Left lung (tissue), 10 donors: ENCODE measurements around the gene CHAF1A. TPM values are rescaled to one million over a fixed set of nuclear protein-coding genes. Genes with fewer than 3 reads are reported as not detected.

ENCODE experiments used
- ATAC-seq: fragments of 200-7000 bp; cut with Tn5 transposase; one replicate; pipeline ENCODE4 v1.9.1; 2020; ENCODE audit warnings: moderate library complexity
- DNase-seq, 4 donors: peaks; one replicate each; pipeline ENCODE4 v3.0.0-alpha.2; 2013 to 2020
- H3K27ac ChIP-seq, 2 donors: fragments of 200-600 bp; sonication (generic) in 1 of 2; one replicate each; pipeline versions ENCODE4 v1.5.0 to v1.8.0; 2020 to 2021
- H3K27me3 ChIP-seq, 2 donors: fragments of 200-600 bp; sonication (generic) in 1 of 2; one replicate each; pipeline versions ENCODE4 v1.5.0 to v1.8.0; 2020 to 2021
- H3K36me3 ChIP-seq, 2 donors: fragments of 200-600 bp; sonication (generic) in 1 of 2; one replicate each; pipeline versions ENCODE4 v1.5.0 to v1.8.0; 2020 to 2021
- H3K4me1 ChIP-seq, 2 donors: fragments of 200-600 bp; one replicate each; pipeline ENCODE4 v1.8.0; 2021
- H3K4me3 ChIP-seq, 2 donors: fragments of 200-600 bp; sonication (generic) in 1 of 2; one replicate each; pipeline versions ENCODE4 v1.5.0 to v1.8.0; 2020 to 2021; ENCODE audit warnings: mild to moderate bottlenecking in 1 of 2
- H3K9me3 ChIP-seq, 2 donors: fragments of 200-600 bp; sonication (generic) in 1 of 2; one replicate each; pipeline versions ENCODE4 v1.5.0 to v1.8.0; 2020 to 2021
- intact Hi-C, 2 donors: fragments of 100-400 bp; cut with DNase I; formaldehyde crosslinking; loops; one replicate each; pipeline versions ENCODE4 v1.11.2 to v1.14.2; 2022
- polyA plus RNA-seq, 6 donors: library from polyadenylated mRNA; unstranded; fragments of 120-200 nt; gene quantifications; one replicate each; pipeline ENCODE4 v1.2.1, GENCODE V29; 2013; ENCODE audit not compliant: insufficient read length in 6 of 6
- total RNA-seq, 2 donors: library from RNA; stranded (reverse); fragmentation: NEBNext Ultra II Directional; extraction: Animal tissue kit (Norgen Biotek cat#: 25700); gene quantifications; one replicate each; pipeline ENCODE4 v1.2.1, GENCODE V29; 2021
- TF ChIP-seq, protein P1 (sequence below), 2 donors: fragments of 200-600 bp; sonication (generic) in 1 of 2; IDR thresholded peaks; one replicate each; pipeline versions ENCODE4 v1.5.0 to v1.8.0; 2021; ENCODE audit warnings: antibody characterized with exemption in 2 of 2
- donor health status: DM: no; HTN: yes; CAD: no.
- donor health status: DM: no; HTN: no; CAD: no.

The CHAF1A gene
- total and polyA plus RNA-seq, 8 donors, result 15.6 to 29.3 (median 24.3) TPM

DNA sequence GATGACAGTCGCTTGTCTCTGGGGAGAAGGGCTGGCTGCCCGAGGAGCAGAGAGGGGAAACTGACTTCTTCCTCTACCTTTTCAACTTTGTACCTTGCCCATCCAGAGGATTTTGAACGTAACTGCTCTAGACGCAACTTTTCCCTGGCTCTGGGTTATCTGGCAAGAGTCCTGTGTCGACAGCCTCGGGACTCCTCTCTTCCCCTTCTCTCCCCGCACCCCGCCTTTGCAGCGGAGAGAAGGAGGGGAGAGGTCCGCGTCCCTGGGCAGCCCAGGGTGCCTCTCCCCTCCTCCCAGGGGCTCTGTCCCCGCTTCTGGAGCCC, 2.7 kb upstream of the CHAF1A start:
- ATAC-seq, result peak; percentile 38
- intact Hi-C loops, result no loop called here
- H3K9me3 ChIP-seq, result no peaks in the 10 kb centered on the region
- peak overlapping the region; percentile 93 to 99 for H3K27ac ChIP-seq
- DNase-seq, result no peak
- no peaks in the 10 kb centered on the region for H3K27me3 ChIP-seq
- H3K36me3 ChIP-seq, result peaks cover 0 to 25% of the 10 kb centered on the region in 2 donors
- H3K4me3 ChIP-seq, result peak overlapping the region; percentile 97 to 98
- peaks cover 14 to 71% of the 10 kb centered on the region in 2 donors for H3K4me1 ChIP-seq
- TF ChIP-seq, protein P1, sequence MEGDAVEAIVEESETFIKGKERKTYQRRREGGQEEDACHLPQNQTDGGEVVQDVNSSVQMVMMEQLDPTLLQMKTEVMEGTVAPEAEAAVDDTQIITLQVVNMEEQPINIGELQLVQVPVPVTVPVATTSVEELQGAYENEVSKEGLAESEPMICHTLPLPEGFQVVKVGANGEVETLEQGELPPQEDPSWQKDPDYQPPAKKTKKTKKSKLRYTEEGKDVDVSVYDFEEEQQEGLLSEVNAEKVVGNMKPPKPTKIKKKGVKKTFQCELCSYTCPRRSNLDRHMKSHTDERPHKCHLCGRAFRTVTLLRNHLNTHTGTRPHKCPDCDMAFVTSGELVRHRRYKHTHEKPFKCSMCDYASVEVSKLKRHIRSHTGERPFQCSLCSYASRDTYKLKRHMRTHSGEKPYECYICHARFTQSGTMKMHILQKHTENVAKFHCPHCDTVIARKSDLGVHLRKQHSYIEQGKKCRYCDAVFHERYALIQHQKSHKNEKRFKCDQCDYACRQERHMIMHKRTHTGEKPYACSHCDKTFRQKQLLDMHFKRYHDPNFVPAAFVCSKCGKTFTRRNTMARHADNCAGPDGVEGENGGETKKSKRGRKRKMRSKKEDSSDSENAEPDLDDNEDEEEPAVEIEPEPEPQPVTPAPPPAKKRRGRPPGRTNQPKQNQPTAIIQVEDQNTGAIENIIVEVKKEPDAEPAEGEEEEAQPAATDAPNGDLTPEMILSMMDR (IDR thresholded peaks at IDR 0.05), result no peak

DNA sequence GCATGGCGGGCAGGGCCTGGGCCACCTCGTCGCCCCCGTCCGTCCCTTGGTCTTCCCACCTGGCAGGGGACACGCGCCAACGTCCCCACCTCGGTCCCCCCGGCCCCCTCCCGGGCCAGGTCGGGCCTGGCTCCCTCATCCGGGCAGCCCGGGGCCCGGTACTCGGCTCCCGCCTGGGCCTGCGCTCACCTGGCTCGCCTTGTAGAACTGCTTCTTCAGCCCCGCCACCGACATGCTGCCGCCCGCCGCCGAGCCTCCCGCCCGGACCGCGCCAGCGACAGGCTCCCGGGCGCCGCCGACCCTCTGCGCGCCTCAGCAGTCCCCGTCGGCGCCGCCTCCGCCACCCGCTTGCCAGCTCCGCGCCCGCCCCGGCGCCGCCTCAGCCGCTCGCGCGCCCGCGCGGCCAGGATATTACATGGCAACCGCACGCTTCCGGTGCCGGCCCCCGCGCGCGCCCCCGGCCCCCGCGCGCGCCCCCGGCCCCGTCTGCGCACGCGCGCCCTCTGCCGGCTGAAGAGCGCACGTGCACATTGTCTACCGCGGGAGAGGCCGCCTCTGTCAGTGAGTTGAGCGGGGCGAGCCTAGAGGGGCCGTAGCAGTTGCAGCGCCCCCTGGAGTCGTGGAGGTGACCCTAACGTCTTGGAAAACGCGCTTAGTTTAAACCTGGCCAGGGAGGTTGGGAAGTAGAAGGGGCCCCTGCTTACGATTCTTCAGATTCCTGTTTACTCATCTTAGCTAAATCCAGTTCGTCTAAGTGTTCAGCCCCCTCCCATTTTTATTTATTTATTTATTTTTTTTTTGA, 2.1 kb upstream of the CHAF1A start, which contains the start of gene SH3GL1:
Gene SH3GL1, minus strand, starts transcription at position 413 of the 802 bp plus-strand sequence. Its CDS starts 179 bp downstream, at position 234.
- TF ChIP-seq, protein P1 (IDR thresholded peaks at IDR 0.05), result peak; percentile 92 to 94

DNA sequence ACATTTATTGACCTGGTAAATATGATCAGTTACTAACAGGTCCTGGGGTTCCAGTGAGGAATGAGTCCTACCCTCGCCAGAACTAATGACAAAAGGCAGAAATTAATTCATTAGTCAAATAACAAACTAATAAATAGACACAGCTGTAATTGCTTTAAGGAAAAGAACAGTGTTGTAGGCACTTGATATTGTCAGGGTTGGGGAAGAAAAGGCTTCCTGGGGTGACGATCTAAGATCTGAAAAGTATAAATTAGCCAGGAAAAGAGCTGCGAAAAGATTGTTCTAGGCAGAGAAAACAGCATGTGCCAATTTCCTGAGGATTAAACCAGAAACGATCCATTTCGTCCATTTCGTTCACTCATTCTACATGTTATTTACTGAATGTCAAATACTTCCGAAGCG, 670 bp upstream of the CHAF1A start:
- ATAC-seq, result no peak
- intact Hi-C loops, result no loop called here

More for the DNA sequence above, 2.1 kb upstream of the CHAF1A start, which contains the start of gene SH3GL1:
- Histone ChIP-seq H3K9me3 (no peaks in the 10 kb centered on the region), H3K27me3 (no peaks in the 10 kb centered on the region), H3K4me3 (peak within 1 kb of the TSS; percentile 97 to 98), H3K36me3 (peaks cover 0 to 19% of the 10 kb centered on the region in 2 donors), H3K27ac (peak within 1 kb of the TSS; percentile 93 to 99), H3K4me1 (peaks cover 14 to 65% of the 10 kb centered on the region in 2 donors)
- DNase-seq, result peak; percentile 89 to 97 (median 94)
- intact Hi-C loops, result no loop called here
- peak; percentile 82 for ATAC-seq

DNA sequence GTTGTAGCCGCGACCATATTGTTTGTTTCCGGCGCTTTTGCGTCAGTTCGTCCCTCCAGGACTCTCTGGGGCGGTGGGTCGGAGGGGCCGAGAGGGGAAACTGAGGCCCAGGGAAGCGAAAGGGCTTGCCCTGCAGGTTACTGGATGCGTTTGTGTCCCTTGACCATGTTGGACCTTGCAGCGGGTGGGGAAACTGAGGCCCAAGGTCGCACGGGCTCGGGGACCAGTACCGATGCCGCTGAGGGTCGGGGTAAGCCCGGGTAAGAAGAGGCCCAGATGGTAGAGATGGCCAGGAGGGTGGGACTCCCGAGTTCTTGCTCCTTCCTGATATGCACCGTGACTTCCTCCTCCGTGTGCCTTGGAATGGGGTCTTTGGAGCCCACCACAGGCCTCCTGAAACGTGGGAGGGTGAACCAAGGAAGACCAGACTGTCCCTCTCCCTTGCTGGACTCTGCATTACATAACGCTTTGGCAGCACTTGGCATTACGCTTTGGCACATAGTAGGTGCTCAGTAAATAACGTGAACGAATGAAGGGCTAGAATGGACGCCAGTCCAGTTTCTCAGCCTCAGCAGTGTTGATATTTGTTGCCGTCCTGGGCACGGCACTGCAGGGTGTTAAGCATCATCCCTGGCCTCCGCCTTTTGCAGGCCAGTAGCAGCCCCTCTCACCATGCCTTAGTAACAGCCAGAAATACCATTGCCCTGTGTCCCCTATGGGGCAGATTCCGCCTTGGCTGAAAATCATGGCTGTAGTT, 743 bp downstream of the CHAF1A start:
- peaks cover 10 to 41% of the 10 kb centered on the region in 2 donors for H3K4me1 ChIP-seq
- no peaks in the 10 kb centered on the region for H3K36me3 ChIP-seq
- TF ChIP-seq, protein P1 (IDR thresholded peaks at IDR 0.05), result no peak
- peak overlapping the region in 1 of 2 donors; percentile 87 for H3K27ac ChIP-seq
- H3K4me3 ChIP-seq, result peak overlapping the region; percentile 66 to 83
- DNase-seq (peak in 1 of 4 donors; percentile 53), ATAC-seq (no peak)
- intact Hi-C loops, result no loop called here
- no peaks in the 10 kb centered on the region for H3K27me3 ChIP-seq
- H3K9me3 ChIP-seq, result no peaks in the 10 kb centered on the region

More for the DNA sequence above, 670 bp upstream of the CHAF1A start:
- Histone ChIP-seq H3K4me3 (peak overlapping the region; percentile 2 to 83), H3K36me3 (peaks cover 0 to 6% of the 10 kb centered on the region in 2 donors), H3K4me1 (peaks cover 14 to 56% of the 10 kb centered on the region in 2 donors), H3K9me3 (no peaks in the 10 kb centered on the region), H3K27ac (peak overlapping the region; percentile 81 to 87), H3K27me3 (no peaks in the 10 kb centered on the region)
- no peak for DNase-seq
- TF ChIP-seq, protein P1 (IDR thresholded peaks at IDR 0.05), result no peak

DNA sequence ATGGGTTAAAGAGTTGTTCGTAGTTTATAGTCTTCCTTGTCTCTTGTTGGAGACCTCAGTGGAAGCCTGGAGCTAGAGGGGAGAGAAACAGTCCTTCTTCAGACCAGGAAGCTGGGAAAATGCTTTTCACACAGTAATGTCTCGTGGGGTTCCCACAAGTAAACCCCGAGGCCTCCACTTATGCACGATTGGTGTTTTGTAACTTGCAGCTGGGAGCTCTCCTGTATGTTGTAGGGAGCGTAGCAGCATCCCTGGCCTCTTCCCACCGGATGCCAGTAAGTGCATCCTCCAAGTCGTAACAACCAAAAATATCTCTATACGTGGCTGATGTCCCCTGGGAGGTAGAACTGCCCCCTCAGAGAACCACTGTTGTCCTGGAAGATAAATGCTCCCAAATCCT, 3.5 kb downstream of the CHAF1A start:
- Histone ChIP-seq H3K4me3 (no peak overlapping the region), H3K4me1 (peaks cover 10 to 22% of the 10 kb centered on the region in 2 donors), H3K27ac (no peak overlapping the region), H3K36me3 (peaks cover 0 to 22% of the 10 kb centered on the region in 2 donors), H3K27me3 (no peaks in the 10 kb centered on the region), H3K9me3 (no peaks in the 10 kb centered on the region)
- TF ChIP-seq, protein P1 (IDR thresholded peaks at IDR 0.05), result no peak
- ATAC-seq (no peak), DNase-seq (no peak)
- intact Hi-C loops, result no loop called here
